Colonic mucosa (tissue), 4 donors: ENCODE data around the gene TPST2. TPM values are rescaled to one million over a fixed set of nuclear protein-coding genes. Genes with fewer than 3 reads are reported as not detected.
"Not testable (repeated sequence)": the region's sequence is repeated elsewhere in the genome, so short reads cannot be mapped to it uniquely, and the experiment has no call there.

Source experiments
- DNase-seq: peaks from one replicate; pipeline ENCODE4 v3.0.0-alpha.2; 2020
- H3K27ac ChIP-seq: fragments of 200-600 bp; one replicate; pipeline ENCODE4 v1.8.0; 2021
- H3K27me3 ChIP-seq: fragments of 200-600 bp; one replicate; pipeline ENCODE4 v1.8.0; 2021
- H3K36me3 ChIP-seq: fragments of 200-600 bp; one replicate; pipeline ENCODE4 v1.8.0; 2021
- H3K4me1 ChIP-seq: fragments of 200-600 bp; one replicate; pipeline ENCODE4 v1.8.0; 2021; ENCODE audit warnings: mild to moderate bottlenecking
- H3K4me3 ChIP-seq: fragments of 200-600 bp; one replicate; pipeline ENCODE4 v1.8.0; 2021
- H3K9ac ChIP-seq, 2 donors: one replicate each; pipeline ENCODE4 v1.7.0; 2013; ENCODE audit warnings: control low read depth in 2 of 2, low read depth in 2 of 2, low read length in 2 of 2
- H3K9me3 ChIP-seq: fragments of 200-600 bp; one replicate; pipeline ENCODE4 v1.8.0; 2021
- CTCF ChIP-seq: fragments of 200-600 bp; IDR thresholded peaks from one replicate; pipeline ENCODE4 v1.8.0; 2022; ENCODE audit warnings: antibody characterized with exemption, mild to moderate bottlenecking
- intact Hi-C: fragments of 100-400 bp; cut with DNase I; formaldehyde crosslinking; loops from one replicate; pipeline ENCODE4 v1.14.1; 2022
- total RNA-seq, 2 donors: library from RNA; stranded (reverse); fragmentation: NEBNext Ultra II Directional in 1 of 2; extraction: Animal tissue kit (Norgen Biotek cat#: 25700) in 1 of 2; gene quantifications; one replicate each; pipeline ENCODE4 v1.2.1, GENCODE V29; 2021
- donor health status: healthy.
- donor health status: DM: no; HTN: no; CAD: no.
- donor health status: DM: no; HTN: no; CAD: no.

TPST2 gene
- total RNA-seq, 2 donors from 2014 or later, result 13.3 to 19.9 TPM

GRCh38 chr22:26615830-26616435 lies 26.0 kb upstream of the TPST2 start:
- no peaks in the 10 kb centered on the region for H3K9me3 ChIP-seq
- intact Hi-C loops, result no loop called here
- TF ChIP-seq CTCF, result no peak
- no peak overlapping the region for H3K4me3 ChIP-seq
- H3K27ac ChIP-seq, result no peak overlapping the region
- no peaks in the 10 kb centered on the region for H3K36me3 ChIP-seq
- DNase-seq, result no peak
- H3K4me1 ChIP-seq, result no peaks in the 10 kb centered on the region
- H3K9ac ChIP-seq, result no peak overlapping the region
- H3K27me3 ChIP-seq, result no peaks in the 10 kb centered on the region

GRCh38 chr22:26615149-26615548 lies 25.2 kb upstream of the TPST2 start:
- no peak overlapping the region for H3K27ac ChIP-seq
- DNase-seq, result no peak
- TF ChIP-seq CTCF, result no peak
- intact Hi-C loops, result no loop called here
- no peak overlapping the region for H3K4me3 ChIP-seq
- no peaks in the 10 kb centered on the region for H3K27me3 ChIP-seq
- H3K9me3 ChIP-seq, result no peaks in the 10 kb centered on the region
- no peaks in the 10 kb centered on the region for H3K4me1 ChIP-seq
- no peaks in the 10 kb centered on the region for H3K36me3 ChIP-seq
- no peak overlapping the region for H3K9ac ChIP-seq

GRCh38 chr22:26614322-26614721 lies 24.4 kb upstream of the TPST2 start:
- no peaks in the 10 kb centered on the region for H3K9me3 ChIP-seq
- no peak for DNase-seq
- H3K4me3 ChIP-seq, result no peak overlapping the region
- H3K9ac ChIP-seq, result no peak overlapping the region
- TF ChIP-seq CTCF, result no peak
- H3K4me1 ChIP-seq, result no peaks in the 10 kb centered on the region
- no peaks in the 10 kb centered on the region for H3K27me3 ChIP-seq
- no peak overlapping the region for H3K27ac ChIP-seq
- intact Hi-C loops, result no loop called here
- H3K36me3 ChIP-seq, result no peaks in the 10 kb centered on the region

- H3K9ac ChIP-seq, H3K27me3 ChIP-seq, intact Hi-C loops, H3K4me1 ChIP-seq, DNase-seq, H3K27ac ChIP-seq, H3K36me3 ChIP-seq, H3K4me3 ChIP-seq, H3K9me3 ChIP-seq: not testable (repeated sequence)
These were observed 23.8 kb upstream of the TPST2 start for GRCh38 chr22:26613753-26614152.

- H3K9ac ChIP-seq, result no peak overlapping the region
- no peak overlapping the region for H3K4me3 ChIP-seq
- TF ChIP-seq CTCF, result no peak
- H3K27me3 ChIP-seq, result no peaks in the 10 kb centered on the region
- no peak for DNase-seq
- intact Hi-C loops, result no loop called here
- H3K4me1 ChIP-seq, result no peaks in the 10 kb centered on the region
- no peak overlapping the region for H3K27ac ChIP-seq
- H3K9me3 ChIP-seq, result no peaks in the 10 kb centered on the region
- no peaks in the 10 kb centered on the region for H3K36me3 ChIP-seq
These were observed 22.7 kb upstream of the TPST2 start for GRCh38 chr22:26612652-26613051.

GRCh38 chr22:26610996-26611395 lies 21.1 kb upstream of the TPST2 start:
- no peak overlapping the region for H3K9ac ChIP-seq
- no peaks in the 10 kb centered on the region for H3K27me3 ChIP-seq
- no peaks in the 10 kb centered on the region for H3K9me3 ChIP-seq
- intact Hi-C loops, result no loop called here
- TF ChIP-seq CTCF, result no peak
- no peaks in the 10 kb centered on the region for H3K4me1 ChIP-seq
- no peak overlapping the region for H3K27ac ChIP-seq
- DNase-seq, result no peak
- no peaks in the 10 kb centered on the region for H3K36me3 ChIP-seq
- no peak overlapping the region for H3K4me3 ChIP-seq
